Nephron (organoid): ENCODE results near the gene TNS2.

ENCODE experiments used
- H3K27ac Mint-ChIP-seq, 3 experiments: 2 replicates each; pipeline ENCODE4 v1.8.0; 2020; ENCODE audit warnings: mixed read lengths in 3 of 3, mild to moderate bottlenecking in 2 of 3, moderate library complexity in 1 of 3
- H3K27me3 Mint-ChIP-seq: 2 replicates; pipeline ENCODE4 v1.8.0; 2021; ENCODE audit warnings: low read depth, mild to moderate bottlenecking, moderate library complexity, mixed read lengths
- H3K36me3 Mint-ChIP-seq: 2 replicates; pipeline ENCODE4 v1.8.0; 2020; ENCODE audit warnings: low read depth, mixed read lengths
- H3K4me1 Mint-ChIP-seq: 2 replicates; pipeline ENCODE4 v1.8.0; 2020; ENCODE audit warnings: mixed read lengths
- H3K4me3 Mint-ChIP-seq, 3 experiments: 2 replicates each; pipeline ENCODE4 v1.8.0; 2020; ENCODE audit warnings: mild to moderate bottlenecking in 3 of 3, mixed read lengths in 3 of 3, moderate library complexity in 2 of 3
- H3K9me3 Mint-ChIP-seq: 2 replicates; pipeline ENCODE4 v1.8.0; 2020; ENCODE audit warnings: mixed read lengths
- TF ChIP-seq, protein P1 (sequence below), 3 experiments: fragments of 200-600 bp; sonication (generic); IDR thresholded peaks; one replicate each; pipeline ENCODE4 v1.5.0; 2021; ENCODE audit warnings: antibody characterized with exemption in 3 of 3; ENCODE audit not compliant: unreplicated experiment in 3 of 3

TNS2 gene

GRCh38 chr12:53049571-53050318, at the start of gene TNS2:
TSS of gene TNS2 (plus strand) at chr12:53050065. CDS start at chr12:53050186, 121 bp downstream.
- TF ChIP-seq, protein P1, sequence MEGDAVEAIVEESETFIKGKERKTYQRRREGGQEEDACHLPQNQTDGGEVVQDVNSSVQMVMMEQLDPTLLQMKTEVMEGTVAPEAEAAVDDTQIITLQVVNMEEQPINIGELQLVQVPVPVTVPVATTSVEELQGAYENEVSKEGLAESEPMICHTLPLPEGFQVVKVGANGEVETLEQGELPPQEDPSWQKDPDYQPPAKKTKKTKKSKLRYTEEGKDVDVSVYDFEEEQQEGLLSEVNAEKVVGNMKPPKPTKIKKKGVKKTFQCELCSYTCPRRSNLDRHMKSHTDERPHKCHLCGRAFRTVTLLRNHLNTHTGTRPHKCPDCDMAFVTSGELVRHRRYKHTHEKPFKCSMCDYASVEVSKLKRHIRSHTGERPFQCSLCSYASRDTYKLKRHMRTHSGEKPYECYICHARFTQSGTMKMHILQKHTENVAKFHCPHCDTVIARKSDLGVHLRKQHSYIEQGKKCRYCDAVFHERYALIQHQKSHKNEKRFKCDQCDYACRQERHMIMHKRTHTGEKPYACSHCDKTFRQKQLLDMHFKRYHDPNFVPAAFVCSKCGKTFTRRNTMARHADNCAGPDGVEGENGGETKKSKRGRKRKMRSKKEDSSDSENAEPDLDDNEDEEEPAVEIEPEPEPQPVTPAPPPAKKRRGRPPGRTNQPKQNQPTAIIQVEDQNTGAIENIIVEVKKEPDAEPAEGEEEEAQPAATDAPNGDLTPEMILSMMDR (IDR thresholded peaks at IDR 0.05; ENCODE audit: unreplicated experiment in 3 of 3), result no peak
- Mint-ChIP-seq H3K4me1 (peaks cover 75% of the 10 kb centered on the region), H3K36me3 (peaks cover 4% of the 10 kb centered on the region), H3K27ac (peak within 1 kb of the TSS; percentile 99), H3K4me3 (peak within 1 kb of the TSS; percentile 88 to 92 (median 91)), H3K27me3 (peaks cover 6% of the 10 kb centered on the region), H3K9me3 (no peaks in the 10 kb centered on the region)

- H3K4me3 Mint-ChIP-seq, result peak overlapping the region; percentile 88 to 99 (median 97)
- peak overlapping the region; percentile 52 to 87 (median 66) for H3K27ac Mint-ChIP-seq
- TF ChIP-seq, protein P1 (IDR thresholded peaks at IDR 0.05; ENCODE audit: unreplicated experiment in 3 of 3), result no peak
- H3K27me3 Mint-ChIP-seq, result no peaks in the 10 kb centered on the region
- no peaks in the 10 kb centered on the region for H3K9me3 Mint-ChIP-seq
- H3K4me1 Mint-ChIP-seq, result peaks cover 33% of the 10 kb centered on the region
- peaks cover 10% of the 10 kb centered on the region for H3K36me3 Mint-ChIP-seq
Measured at GRCh38 chr12:53004178-53004577, 45.7 kb upstream of the TNS2 start.

GRCh38 chr12:53004582-53004981, 45.3 kb upstream of the TNS2 start:
- peaks cover 12% of the 10 kb centered on the region for H3K36me3 Mint-ChIP-seq
- no peaks in the 10 kb centered on the region for H3K9me3 Mint-ChIP-seq
- peak overlapping the region; percentile 52 to 87 (median 66) for H3K27ac Mint-ChIP-seq
- no peaks in the 10 kb centered on the region for H3K27me3 Mint-ChIP-seq
- peaks cover 36% of the 10 kb centered on the region for H3K4me1 Mint-ChIP-seq
- H3K4me3 Mint-ChIP-seq, result peak overlapping the region; percentile 88 to 99 (median 97)
- TF ChIP-seq, protein P1 (IDR thresholded peaks at IDR 0.05; ENCODE audit: unreplicated experiment in 3 of 3), result no peak

- Mint-ChIP-seq H3K4me3 (peak overlapping the region; percentile 97 to 99 (median 99)), H3K4me1 (peaks cover 44% of the 10 kb centered on the region), H3K9me3 (no peaks in the 10 kb centered on the region), H3K27ac (peak overlapping the region; percentile 96 to 99 (median 98)), H3K36me3 (peaks cover 20% of the 10 kb centered on the region), H3K27me3 (no peaks in the 10 kb centered on the region)
- TF ChIP-seq, protein P1 (IDR thresholded peaks at IDR 0.05; ENCODE audit: unreplicated experiment in 3 of 3), result no peak
Measured at GRCh38 chr12:53005215-53005985, 44.5 kb upstream of the TNS2 start.

DNA sequence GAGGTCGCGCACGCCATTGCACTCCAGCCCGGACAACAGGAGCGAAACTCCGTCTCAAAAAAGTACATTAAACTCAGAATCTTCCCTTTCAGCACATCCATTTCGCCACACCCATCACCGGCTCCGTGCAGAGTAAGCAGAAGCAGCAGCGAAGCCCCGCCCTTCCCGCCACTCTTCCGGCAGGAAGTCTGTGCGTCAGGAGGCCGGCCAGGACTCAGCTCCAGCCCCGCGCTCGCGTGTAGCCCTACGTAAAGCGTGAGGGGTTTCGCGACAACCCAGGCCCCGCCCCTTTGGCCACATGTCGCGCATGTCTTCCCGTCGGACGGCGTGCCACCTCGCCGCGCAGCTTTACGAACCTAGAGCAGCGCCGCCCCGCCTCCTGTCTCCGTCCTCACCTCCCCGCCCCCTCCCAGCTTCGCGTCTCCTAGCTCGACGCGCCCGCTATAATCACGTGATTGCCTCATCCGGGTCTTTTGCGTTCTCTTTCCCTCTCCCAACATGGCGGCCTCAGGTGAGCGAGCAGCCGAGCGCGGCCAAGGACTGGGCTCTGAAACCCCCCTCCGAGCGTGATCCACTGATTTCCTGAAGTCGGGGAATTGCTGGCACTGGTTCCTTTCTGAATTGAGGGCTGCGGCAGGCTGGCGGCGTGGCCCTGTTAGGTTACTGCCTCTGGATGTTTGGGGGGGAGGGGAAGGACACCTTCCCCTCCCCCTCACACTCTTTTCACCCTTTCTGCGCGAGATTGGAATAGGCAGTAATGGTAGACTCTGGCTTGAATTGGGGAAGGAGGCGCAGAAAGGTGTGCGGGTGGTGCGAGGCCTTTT, 43.7 kb upstream of the TNS2 start, which contains the start of gene EIF4B:
Gene EIF4B (plus strand): TSS at position 471 of the 824 bp plus-strand sequence. CDS start 28 bp downstream, at position 499.
- Mint-ChIP-seq H3K36me3 (peaks cover 24% of the 10 kb centered on the region), H3K27me3 (no peaks in the 10 kb centered on the region), H3K4me3 (peak within 1 kb of the TSS; percentile 97 to 99 (median 99)), H3K4me1 (peaks cover 46% of the 10 kb centered on the region), H3K9me3 (no peaks in the 10 kb centered on the region), H3K27ac (peak within 1 kb of the TSS; percentile 96 to 99 (median 98))
- TF ChIP-seq, protein P1 (IDR thresholded peaks at IDR 0.05; ENCODE audit: unreplicated experiment in 3 of 3), result no peak
